H1 (cell line): ENCODE results near the gene FHIP2A. TPM values are rescaled to one million over a fixed set of nuclear protein-coding genes. Genes with fewer than 3 reads are reported as not detected.

Source experiments
- CTCF ChIA-PET: fragments of 300-600 bp; sonication (Branson Sonifier 250); formaldehyde crosslinking; loops from one replicate; lab custom pipeline; 2021; ENCODE audit not compliant: partially characterized antibody; lab: Charles Lee
- POLR2A ChIA-PET: fragments of 300-600 bp; sonication (Branson Sonifier 250); formaldehyde crosslinking; loops from one replicate; lab custom pipeline; 2021; ENCODE audit warnings: inconsistent platforms; ENCODE audit not compliant: partially characterized antibody; lab: Charles Lee
- DNase-seq, 2 experiments: peaks; one replicate each; pipeline versions ENCODE4 v3.0.0 to v3.0.0-alpha.2; 2010 to 2022; ENCODE audit warnings: low spot score in 2 of 2, low read depth in 1 of 2, mixed read lengths in 1 of 2
- FAIRE-seq: peaks from 2 replicates; lab custom pipeline; 2011; peaks lifted over from hg19 to GRCh38; lab: Jason Lieb, UNC
- H2AFZ ChIP-seq: 2 replicates; pipeline ENCODE4 v1.8.1; 2012; ENCODE audit warnings: low read length, inconsistent platforms
- H2AK5ac ChIP-seq: 2 replicates; pipeline ENCODE4 v1.6.1; 2013; ENCODE audit warnings: low read depth, low read length
- H2BK120ac ChIP-seq: replicated peaks from 2 replicates; pipeline ENCODE3; 2013; ENCODE audit warnings: low read depth, low read length, inconsistent platforms
- H2BK12ac ChIP-seq: 2 replicates; pipeline ENCODE4 v1.6.1; 2013; ENCODE audit warnings: low read depth, low read length
- H2BK15ac ChIP-seq: 2 replicates; pipeline ENCODE4 v1.6.1; 2013; ENCODE audit warnings: low read length
- H2BK20ac ChIP-seq: 2 replicates; pipeline ENCODE4 v1.6.1; 2013; ENCODE audit warnings: low read length
- H2BK5ac ChIP-seq: 2 replicates; pipeline ENCODE4 v1.6.1; 2013; ENCODE audit warnings: low read depth, low read length
- H3K14ac ChIP-seq: 2 replicates; pipeline ENCODE4 v1.6.1; 2013; ENCODE audit warnings: inconsistent platforms; ENCODE audit not compliant: insufficient read length
- H3K18ac ChIP-seq: 2 replicates; pipeline ENCODE4 v1.6.1; 2013; ENCODE audit warnings: low read length; ENCODE audit errors: extremely low read depth
- H3K23ac ChIP-seq: 2 replicates; pipeline ENCODE4 v1.6.1; 2013; ENCODE audit warnings: inconsistent platforms; ENCODE audit not compliant: insufficient read length
- H3K23me2 ChIP-seq: 2 replicates; pipeline ENCODE4 v1.6.1; 2013; ENCODE audit warnings: low read depth, low read length
- H3K27ac ChIP-seq: 2 replicates; pipeline ENCODE4 v1.6.1; 2011; ENCODE audit warnings: low read depth, low read length, inconsistent platforms
- H3K27me3 ChIP-seq, 4 experiments: replicated peaks in 1 of 4; 1 replicate in 1 of 4; 2 replicates in 3 of 4; pipeline versions ENCODE4 v1.6.1 to v1.8.1; 2011 to 2013; ENCODE audit warnings: low read length in 3 of 4, mild to moderate bottlenecking in 3 of 4, inconsistent platforms in 2 of 4, mixed read lengths in 2 of 4, moderate library complexity in 1 of 4; ENCODE audit not compliant: control insufficient read depth in 3 of 4, insufficient read depth in 3 of 4; ENCODE audit errors: extremely low read depth in 1 of 4
- H3K36me3 ChIP-seq, 4 experiments: 2 replicates each; pipeline versions ENCODE4 v1.6.1 to v1.8.1; 2011 to 2013; ENCODE audit warnings: mild to moderate bottlenecking in 4 of 4, low read length in 3 of 4, moderate library complexity in 2 of 4, control low read depth in 1 of 4, inconsistent platforms in 1 of 4; ENCODE audit not compliant: insufficient read depth in 4 of 4, control insufficient read depth in 2 of 4
- H3K4ac ChIP-seq: replicated peaks from 2 replicates; pipeline ENCODE3; 2013; ENCODE audit warnings: low read length, low read depth, mixed read lengths, inconsistent platforms; ENCODE audit not compliant: insufficient read length
- H3K4me1 ChIP-seq, 4 experiments: replicated peaks in 1 of 4; 1 replicate in 1 of 4; 2 replicates in 3 of 4; pipeline versions ENCODE4 v1.6.1 to v1.8.1; 2011 to 2013; ENCODE audit warnings: low read length in 3 of 4, inconsistent platforms in 2 of 4, mixed read lengths in 1 of 4; ENCODE audit not compliant: insufficient read depth in 4 of 4, control insufficient read depth in 3 of 4
- H3K4me2 ChIP-seq, 2 experiments: 2 replicates each; pipeline versions ENCODE4 v1.6.1 to v1.8.1; 2011 to 2013; ENCODE audit warnings: low read depth in 2 of 2, low read length in 2 of 2, control low read depth in 1 of 2, inconsistent platforms in 1 of 2, mild to moderate bottlenecking in 1 of 2; ENCODE audit not compliant: insufficient read depth in 1 of 2
- H3K4me3 ChIP-seq, 4 experiments: fragments of 200-600, 300-600 bp in 1 of 4; sonication (generic), shearing (Covaris generic), sonication (Bioruptor Twin) in 1 of 4; 2 replicates each; pipeline versions ENCODE4 v1.5.1 to v1.8.1; 2011 to 2016; ENCODE audit warnings: low read length in 4 of 4, low read depth in 3 of 4, control low read depth in 2 of 4, inconsistent platforms in 2 of 4, mild to moderate bottlenecking in 2 of 4, mixed read lengths in 1 of 4, moderate library complexity in 1 of 4; ENCODE audit not compliant: insufficient read depth in 2 of 4; ENCODE audit errors: extremely low read depth in 1 of 4
- H3K56ac ChIP-seq: replicated peaks from 2 replicates; pipeline ENCODE3; 2013; ENCODE audit warnings: low read depth, mild to moderate bottlenecking, mixed read lengths, low read length, inconsistent platforms; ENCODE audit not compliant: insufficient read length
- H3K79me1 ChIP-seq: 2 replicates; pipeline ENCODE4 v1.6.1; 2013; ENCODE audit warnings: low read depth, low read length, control low read depth
- H3K79me2 ChIP-seq, 2 experiments: 2 replicates each; pipeline versions ENCODE4 v1.6.1 to v1.8.1; 2012 to 2013; ENCODE audit warnings: low read length in 2 of 2, mild to moderate bottlenecking in 2 of 2, inconsistent platforms in 1 of 2; ENCODE audit not compliant: insufficient read depth in 2 of 2, control insufficient read depth in 1 of 2
- H3K9ac ChIP-seq, 4 experiments: replicated peaks in 1 of 4; 1 replicate in 1 of 4; 2 replicates in 3 of 4; pipeline versions ENCODE4 v1.6.1 to v1.8.1; 2011 to 2013; ENCODE audit warnings: low read depth in 3 of 4, low read length in 3 of 4, control low read depth in 2 of 4, mild to moderate bottlenecking in 2 of 4, moderate library complexity in 2 of 4, inconsistent platforms in 1 of 4; ENCODE audit errors: extremely low read depth in 1 of 4
- H3K9me3 ChIP-seq, 2 experiments: 2 replicates each; pipeline versions ENCODE4 v1.6.1 to v1.8.1; 2012 to 2013; ENCODE audit warnings: mild to moderate bottlenecking in 2 of 2, moderate library complexity in 2 of 2, control low read depth in 1 of 2, inconsistent platforms in 1 of 2, low read depth in 1 of 2, low read length in 1 of 2, mixed read lengths in 1 of 2; ENCODE audit not compliant: insufficient read depth in 2 of 2
- H4K20me1 ChIP-seq, 2 experiments: replicated peaks in 1 of 2; 2 replicates each; pipeline versions ENCODE3 to v1.8.1; 2011 to 2013; ENCODE audit warnings: inconsistent platforms in 2 of 2, low read length in 2 of 2, mild to moderate bottlenecking in 1 of 2; ENCODE audit not compliant: insufficient read depth in 2 of 2, control insufficient read depth in 1 of 2
- H4K5ac ChIP-seq: 2 replicates; pipeline ENCODE4 v1.6.1; 2013; ENCODE audit warnings: low read length, low read depth, mixed read lengths, inconsistent platforms; ENCODE audit not compliant: insufficient read length
- H4K8ac ChIP-seq: 2 replicates; pipeline ENCODE4 v1.8.0; 2013; ENCODE audit warnings: mild to moderate bottlenecking, moderate library complexity, low read length, inconsistent platforms; ENCODE audit not compliant: insufficient read depth; ENCODE audit errors: extremely low read depth
- H4K91ac ChIP-seq: replicated peaks from 2 replicates; pipeline ENCODE3; 2013; ENCODE audit warnings: low read length, mixed read lengths, inconsistent platforms; ENCODE audit not compliant: insufficient read length
- POLR2A ChIP-seq, 2 experiments: IDR thresholded peaks; 1 replicate in 1 of 2; 2 replicates in 1 of 2; pipeline ENCODE4 v1.6.1; 2011; ENCODE audit warnings: low read depth in 2 of 2, low read length in 2 of 2, mild to moderate bottlenecking in 2 of 2; ENCODE audit errors: control extremely low read depth in 1 of 2
- RAD21 ChIP-seq, 2 experiments: IDR thresholded peaks in 1 of 2; conservative IDR thresholded peaks in 1 of 2; 2 replicates each; pipeline ENCODE4 v1.6.1; 2011; ENCODE audit warnings: low read depth in 2 of 2, low read length in 2 of 2, improper control_type of control experiment in 1 of 2, inconsistent platforms in 1 of 2, mild to moderate bottlenecking in 1 of 2, moderate library complexity in 1 of 2
- WGBS, 2 experiments: shearing (Covaris generic) in 1 of 2; methylation state at CpG; one replicate each; pipeline versions ENCODE4 v1.1.6 to v1.1.7; 2013 to 2015; ENCODE audit warnings: low lambda C conversion rate in 2 of 2, mixed read lengths in 2 of 2, inconsistent platforms in 1 of 2, low coverage in 1 of 2, missing lambda C conversion rate in 1 of 2; ENCODE audit not compliant: insufficient replicate concordance in 2 of 2, insufficient coverage in 1 of 2, insufficient read length in 1 of 2; ENCODE audit errors: extremely low coverage in 1 of 2, missing lambda C conversion rate in 1 of 2; 5-methylcytosine and 5-hydroxymethylcytosine counted together
- polyA plus RNA-seq, 7 experiments: library from polyadenylated mRNA; depleted of rRNA in 3 of 7; stranded (reverse) in 5 of 7; unstranded in 2 of 7; fragments of >200 nt in 5 of 7; fragments of 200-250 nt in 2 of 7; gene quantifications; 1 replicate in 5 of 7; 2 replicates in 1 of 7; 4 replicates in 1 of 7; pipeline versions ENCODE4 v1.2.1 to v1.2.3, GENCODE V29; 2011 to 2013; ENCODE audit warnings: missing spikeins in 2 of 7, mixed read lengths in 2 of 7
- total RNA-seq: library from RNA; stranded (reverse); fragmentation: NEBNext Ultra II Directional; extraction: Animal tissue kit (Norgen Biotek cat#: 25700); gene quantifications from 2 replicates; pipeline ENCODE4 v1.2.1, GENCODE V29; 2021

The FHIP2A gene
- total and polyA plus RNA-seq, 2 of the 8 experiments (the other 6 are each of a cell fraction or from before 2014, with no cell fraction given) = 4.5 to 15.0 TPM

GRCh38 chr10:114870486-114870885, 48.9 kb downstream of the FHIP2A start:
- 91% methylated on average over 3 of the region's 3 CpGs; no CpG with 5 or more reads in 1 of the 2 experiments for WGBS, 2 experiments

More at GRCh38 chr10:114870486-114870885, 48.9 kb downstream of the FHIP2A start:
- no peak overlapping the region for H3K4ac ChIP-seq
- TF ChIP-seq POLR2A (IDR thresholded peaks at IDR 0.05; ENCODE audit: control extremely low read depth in 1 of 2, low read depth in 2 of 2, low read length in 2 of 2) (no peak), RAD21 (IDR thresholded peaks at IDR 0.05 in 1 of 2, conservative IDR thresholded peaks at IDR 0.05 in 1 of 2; ENCODE audit: low read depth in 2 of 2, low read length in 2 of 2) (no peak)
- DNase-seq = no peak
- no peak overlapping the region for H3K23ac ChIP-seq
- no peak overlapping the region for H2AFZ ChIP-seq
- H3K27me3 ChIP-seq = no peaks in the 10 kb centered on the region
- H3K18ac ChIP-seq = no peak overlapping the region
- ChIA-PET POLR2A (no interaction called here), CTCF (interaction anchor here (1.3 to 5.3 kb wide), 4 partner anchors 9 to 259 kb away, joined by 4 to 25 read pairs (median 6); no protein-coding TSS in a partner anchor)
- H3K79me2 ChIP-seq = no peaks in the 10 kb centered on the region
- H2AK5ac ChIP-seq = no peak overlapping the region
- no peak overlapping the region for H2BK5ac ChIP-seq
- no peak overlapping the region for H4K5ac ChIP-seq
- H3K4me2 ChIP-seq = no peak overlapping the region
- H2BK20ac ChIP-seq = no peak overlapping the region
- no peak overlapping the region for H4K8ac ChIP-seq
- H3K23me2 ChIP-seq = no peaks in the 10 kb centered on the region
- H3K36me3 ChIP-seq = no peaks in the 10 kb centered on the region; a peak in 1 of 8 replicates
- H3K4me3 ChIP-seq = no peak overlapping the region
- no peak overlapping the region for H2BK12ac ChIP-seq
- no peak overlapping the region for H3K56ac ChIP-seq
- no peak overlapping the region for H3K14ac ChIP-seq
- no peak for FAIRE-seq
- no peak overlapping the region for H2BK120ac ChIP-seq
- no peak overlapping the region for H4K91ac ChIP-seq
- H3K27ac ChIP-seq = no peak overlapping the region
- H3K9me3 ChIP-seq = no peaks in the 10 kb centered on the region
- H4K20me1 ChIP-seq = no peaks in the 10 kb centered on the region
- no peaks in the 10 kb centered on the region for H3K4me1 ChIP-seq
- H3K9ac ChIP-seq = no peak overlapping the region
- no peak overlapping the region for H2BK15ac ChIP-seq
- H3K79me1 ChIP-seq = no peaks in the 10 kb centered on the region
